Keratinocyte (primary cell): ENCODE data around the gene LFNG. TPM values are rescaled to one million over a fixed set of nuclear protein-coding genes. Genes with fewer than 3 reads are reported as not detected.

Experiments used
- DNase-seq: peaks from one replicate; pipeline ENCODE4 v3.0.0-alpha.2; 2011; ENCODE audit warnings: low read depth, missing footprints, low spot score
- FAIRE-seq: peaks from 2 replicates; lab custom pipeline; 2011; peaks lifted over from hg19 to GRCh38; lab: Jason Lieb, UNC
- H2AFZ ChIP-seq: 2 replicates; pipeline ENCODE4 v1.6.0; 2012; ENCODE audit warnings: low read length, control low read depth, inconsistent platforms; ENCODE audit not compliant: control insufficient read depth
- H3K27ac ChIP-seq: 2 replicates; pipeline ENCODE4 v1.5.1; 2011; ENCODE audit warnings: low read length; ENCODE audit not compliant: control insufficient read depth, insufficient read depth
- H3K27me3 ChIP-seq: 3 replicates; pipeline ENCODE4 v1.6.0; 2011; ENCODE audit warnings: low read length; ENCODE audit not compliant: control insufficient read depth, insufficient read depth; ENCODE audit errors: extremely low read depth
- H3K36me3 ChIP-seq, 2 experiments: 2 replicates in 1 of 2; 3 replicates in 1 of 2; pipeline ENCODE4 v1.5.1; 2011; ENCODE audit warnings: low read length in 2 of 2, mild to moderate bottlenecking in 1 of 2; ENCODE audit not compliant: control insufficient read depth in 2 of 2, insufficient read depth in 2 of 2; ENCODE audit errors: extremely low read depth in 1 of 2
- H3K4me1 ChIP-seq: 3 replicates; pipeline ENCODE4 v1.5.1; 2011; ENCODE audit warnings: low read length; ENCODE audit not compliant: control insufficient read depth, insufficient read depth; ENCODE audit errors: extremely low read depth
- H3K4me2 ChIP-seq: 3 replicates; pipeline ENCODE4 v1.6.0; 2011; ENCODE audit warnings: low read depth, low read length; ENCODE audit not compliant: control insufficient read depth, insufficient read depth; ENCODE audit errors: extremely low read depth
- H3K4me3 ChIP-seq, 3 experiments: fragments of 200-600 bp in 1 of 3; sonication (generic) in 1 of 3; 2 replicates in 2 of 3; 3 replicates in 1 of 3; pipeline ENCODE4 v1.5.1; 2011 to 2016; ENCODE audit warnings: low read length in 3 of 3, mild to moderate bottlenecking in 3 of 3, control low read depth in 2 of 3, inconsistent platforms in 1 of 3, low read depth in 1 of 3, mixed read lengths in 1 of 3, mixed run types in 1 of 3, moderate library complexity in 1 of 3; ENCODE audit not compliant: control insufficient read depth in 2 of 3, insufficient read depth in 2 of 3; ENCODE audit errors: extremely low read depth in 1 of 3
- H3K79me2 ChIP-seq: 2 replicates; pipeline ENCODE4 v1.6.0; 2012; ENCODE audit warnings: low read length; ENCODE audit not compliant: control insufficient read depth, insufficient read depth
- H3K9ac ChIP-seq: 3 replicates; pipeline ENCODE4 v1.6.0; 2011; ENCODE audit warnings: low read length; ENCODE audit not compliant: control insufficient read depth, insufficient read depth; ENCODE audit errors: extremely low read depth
- H3K9me1 ChIP-seq: 3 replicates; pipeline ENCODE4 v1.6.0; 2011; ENCODE audit warnings: low read length; ENCODE audit not compliant: control insufficient read depth, insufficient read depth; ENCODE audit errors: extremely low read depth
- H3K9me3 ChIP-seq: 2 replicates; pipeline ENCODE4 v1.5.1; 2012; ENCODE audit warnings: low read depth, low read length; ENCODE audit not compliant: control insufficient read depth
- H4K20me1 ChIP-seq: 3 replicates; pipeline ENCODE4 v1.6.0; 2011; ENCODE audit warnings: low read length; ENCODE audit not compliant: control insufficient read depth, insufficient read depth; ENCODE audit errors: extremely low read depth
- CTCF ChIP-seq, 3 experiments: IDR thresholded peaks in 1 of 3; conservative IDR thresholded peaks in 1 of 3; optimal IDR thresholded peaks in 1 of 3; 2 replicates in 2 of 3; 3 replicates in 1 of 3; pipeline versions ENCODE3 to v1.5.1; 2011; ENCODE audit warnings: low read length in 3 of 3, mild to moderate bottlenecking in 3 of 3, moderate library complexity in 2 of 3, control low read depth in 1 of 3, inconsistent platforms in 1 of 3; ENCODE audit not compliant: insufficient read depth in 2 of 3; ENCODE audit errors: extremely low read depth in 1 of 3
- EZH2 ChIP-seq: IDR thresholded peaks from one replicate; pipeline ENCODE4 v1.6.1; 2012; ENCODE audit warnings: inconsistent platforms, mild to moderate bottlenecking, low read length, moderate library complexity
- dilution Hi-C: fragments of 300-500 bp; cut with MboI; formaldehyde crosslinking; loops from one replicate; pipeline ENCODE4 v1.7.0; 2020; ENCODE audit warnings: low sequenced_read_pairs; ENCODE audit not compliant: extremely low pct_ligation_motif_present
- polyA plus RNA-seq, 5 experiments: library from polyadenylated mRNA; depleted of rRNA in 3 of 5; stranded (reverse) in 3 of 5; stranded (forward) in 1 of 5; unstranded in 1 of 5; fragments of >200 nt; gene quantifications; 1 replicate in 1 of 5; 2 replicates in 3 of 5; 3 replicates in 1 of 5; pipeline versions ENCODE4 v1.2.1 to v1.2.3, GENCODE V29; 2011 to 2012; ENCODE audit warnings: missing spikeins in 2 of 5, low read depth in 1 of 5, low replicate concordance in 1 of 5

Gene LFNG
- polyA plus RNA-seq, 1 donor (not counting 4 experiments of a cell fraction or from before 2014, with no cell fraction given): 17.7 TPM

GRCh38 chr7:2572101-2572842 lies 52.7 kb downstream of the LFNG start:
- Histone ChIP-seq H3K9ac (peak overlapping the region; percentile 56), H2AFZ (peak overlapping the region; percentile 54), H3K4me1 (peaks cover 10% of the 10 kb centered on the region), H3K36me3 (peaks cover 11 to 15% of the 10 kb centered on the region in 2 experiments), H3K4me2 (peak overlapping the region; percentile 43), H3K9me3 (no peaks in the 10 kb centered on the region), H3K4me3 (peak overlapping the region in 1 of 3 experiments; percentile 9), H3K27me3 (no peaks in the 10 kb centered on the region), H3K79me2 (no peaks in the 10 kb centered on the region), H3K27ac (peak overlapping the region; percentile 42), H3K9me1 (no peaks in the 10 kb centered on the region), H4K20me1 (no peaks in the 10 kb centered on the region)
- dilution Hi-C loops: no loop called here
- DNase-seq (no peak), FAIRE-seq (no peak)
- TF ChIP-seq EZH2 (no peak), CTCF (optimal IDR thresholded peaks at IDR 0.05 in 1 of 3, IDR thresholded peaks at IDR 0.05 in 1 of 3, conservative IDR thresholded peaks at IDR 0.05 in 1 of 3; ENCODE audit: extremely low read depth in 1 of 3, insufficient read depth in 2 of 3, low read length in 3 of 3) (no peak)

GRCh38 chr7:2573761-2574160 lies 54.2 kb downstream of the LFNG start:
- no peaks in the 10 kb centered on the region for H3K9me3 ChIP-seq
- H3K27me3 ChIP-seq: no peaks in the 10 kb centered on the region
- H2AFZ ChIP-seq: no peak overlapping the region
- H3K4me1 ChIP-seq: peaks cover 10% of the 10 kb centered on the region
- no peaks in the 10 kb centered on the region for H4K20me1 ChIP-seq
- no peak for TF ChIP-seq EZH2
- no peak for TF ChIP-seq CTCF (optimal IDR thresholded peaks at IDR 0.05 in 1 of 3, IDR thresholded peaks at IDR 0.05 in 1 of 3, conservative IDR thresholded peaks at IDR 0.05 in 1 of 3; ENCODE audit: extremely low read depth in 1 of 3, insufficient read depth in 2 of 3, low read length in 3 of 3)
- H3K9ac ChIP-seq: no peak overlapping the region
- dilution Hi-C loops: no loop called here
- no peak for DNase-seq
- no peak overlapping the region for H3K27ac ChIP-seq
- no peaks in the 10 kb centered on the region for H3K79me2 ChIP-seq
- no peak for FAIRE-seq
- no peaks in the 10 kb centered on the region for H3K9me1 ChIP-seq
- H3K4me3 ChIP-seq: no peak overlapping the region
- no peak overlapping the region for H3K4me2 ChIP-seq
- H3K36me3 ChIP-seq: peaks cover 11 to 12% of the 10 kb centered on the region in 2 experiments
